Heart left ventricle (tissue), 13 donors: ENCODE measurements around the gene CLEC4M.

Source experiments
- POLR2A ChIP-seq, 2 donors: fragments of 450-650 bp; IDR thresholded peaks; one replicate each; pipeline ENCODE4 v1.6.1; 2017; ENCODE audit warnings: antibody characterized with exemption in 2 of 2, mild to moderate bottlenecking in 2 of 2, moderate library complexity in 2 of 2
- TF ChIP-seq, protein P1 (sequence below), 12 donors: fragments of 200-600 bp; sonication (generic) in 4 of 12; IDR thresholded peaks; one replicate each; pipeline versions ENCODE4 v1.5.0 to v1.8.0; 2018 to 2022; ENCODE audit warnings: antibody characterized with exemption in 12 of 12, mild to moderate bottlenecking in 5 of 12
- donor health status: ischemic (EF 13 %, LVEDD 7.1; RV severe dilation, severe dysfunction).
- donor health status: DM: no; HTN: yes; CAD: no.
- donor health status: DM: no; HTN: no; CAD: no.
- donor health status: ischemic (EF 25% LVEDD 6.9; RV normal size, moderate dysfunction).
- donor health status: ischemic (EF 25% LVEDD 5.7; RV mildly dilated, moderate dysfunction).
- donor health status: ischemic (EF 35%, LVEDD 5.7; RV mildly dilated, moderate dysfunction).
- donor health status: nonischemic (EF 11% LVEDD 7.7; RV severe dilation, severe dysfunction).
- donor health status: DM: yes; HTN: yes; CAD: no.
- donor health status: PGD.
- donor health status: ischemic (EF 29% LVEDD 5.4; RV normal size, mild dysfunction).
- donor health status: nonischemic (EF 23%, LVEDD 6.1; RV moderate dilation, normal function).

DNA sequence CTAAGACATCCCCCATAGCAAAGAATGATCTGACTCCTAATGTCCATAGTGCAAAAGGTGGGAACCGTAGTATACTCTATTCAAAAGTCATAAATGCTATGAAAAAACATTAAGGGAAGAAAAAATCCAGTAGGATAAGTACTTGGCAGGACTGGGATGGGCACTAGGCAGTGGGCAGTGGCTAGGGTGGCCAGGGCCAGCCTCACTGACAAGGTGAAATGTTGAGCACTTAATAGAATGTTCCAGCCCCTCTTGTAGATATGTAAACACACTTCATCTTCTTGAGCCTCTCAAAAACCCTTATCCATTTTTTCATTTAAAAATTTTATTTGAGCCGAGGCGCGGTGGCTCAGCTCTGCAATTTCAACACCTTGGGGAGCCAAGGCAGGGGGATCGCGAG lies 29.7 kb upstream of the CLEC4M start:
- TF ChIP-seq, protein P1, sequence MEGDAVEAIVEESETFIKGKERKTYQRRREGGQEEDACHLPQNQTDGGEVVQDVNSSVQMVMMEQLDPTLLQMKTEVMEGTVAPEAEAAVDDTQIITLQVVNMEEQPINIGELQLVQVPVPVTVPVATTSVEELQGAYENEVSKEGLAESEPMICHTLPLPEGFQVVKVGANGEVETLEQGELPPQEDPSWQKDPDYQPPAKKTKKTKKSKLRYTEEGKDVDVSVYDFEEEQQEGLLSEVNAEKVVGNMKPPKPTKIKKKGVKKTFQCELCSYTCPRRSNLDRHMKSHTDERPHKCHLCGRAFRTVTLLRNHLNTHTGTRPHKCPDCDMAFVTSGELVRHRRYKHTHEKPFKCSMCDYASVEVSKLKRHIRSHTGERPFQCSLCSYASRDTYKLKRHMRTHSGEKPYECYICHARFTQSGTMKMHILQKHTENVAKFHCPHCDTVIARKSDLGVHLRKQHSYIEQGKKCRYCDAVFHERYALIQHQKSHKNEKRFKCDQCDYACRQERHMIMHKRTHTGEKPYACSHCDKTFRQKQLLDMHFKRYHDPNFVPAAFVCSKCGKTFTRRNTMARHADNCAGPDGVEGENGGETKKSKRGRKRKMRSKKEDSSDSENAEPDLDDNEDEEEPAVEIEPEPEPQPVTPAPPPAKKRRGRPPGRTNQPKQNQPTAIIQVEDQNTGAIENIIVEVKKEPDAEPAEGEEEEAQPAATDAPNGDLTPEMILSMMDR (IDR thresholded peaks at IDR 0.05): no peak
- no peak for TF ChIP-seq POLR2A (IDR thresholded peaks at IDR 0.05)
